GM12878 (cell line): ENCODE measurements around the gene DISP2. TPM values are rescaled to one million over a fixed set of nuclear protein-coding genes. Genes with fewer than 3 reads are reported as not detected.
A peak's percentile ranks its signal among the peaks of the same experiment; 100 is the strongest.

ENCODE experiments used
- CBFB ChIP-seq: IDR thresholded peaks from 2 replicates; pipeline ENCODE4 v1.6.1; 2016; ENCODE audit warnings: antibody characterized with exemption, low read depth
- CEBPZ ChIP-seq: fragments of 150-350 bp; IDR thresholded peaks from 2 replicates; pipeline ENCODE4 v1.6.1; 2016; ENCODE audit warnings: low read depth, low read length
- CHD1 ChIP-seq: IDR thresholded peaks from 2 replicates; pipeline ENCODE4 v1.6.1; 2012; ENCODE audit warnings: low read depth, low read length, improper control_type of control experiment
- CHD4 ChIP-seq: fragments of 200-600 bp; sonication (generic); IDR thresholded peaks from 2 replicates; pipeline ENCODE4 v1.6.1; 2016; ENCODE audit warnings: mild to moderate bottlenecking
- ELK1 ChIP-seq: IDR thresholded peaks from 2 replicates; pipeline ENCODE4 v1.6.1; 2012; ENCODE audit warnings: low read depth, low read length, improper control_type of control experiment
- ESRRA ChIP-seq: IDR thresholded peaks from 2 replicates; pipeline ENCODE4 v1.6.1; 2012; ENCODE audit warnings: mild to moderate bottlenecking, low read length, improper control_type of control experiment
- JUNB ChIP-seq: IDR thresholded peaks from 2 replicates; pipeline ENCODE4 v1.6.1; 2016; ENCODE audit warnings: antibody characterized with exemption, mild to moderate bottlenecking
- MAX ChIP-seq: IDR thresholded peaks from 2 replicates; pipeline ENCODE4 v1.6.1; 2012; ENCODE audit warnings: low read depth, low read length, improper control_type of control experiment
- MEF2A ChIP-seq: IDR thresholded peaks from 2 replicates; pipeline ENCODE4 v1.6.1; 2011; ENCODE audit warnings: low read depth, mild to moderate bottlenecking, low read length, moderate library complexity; ENCODE audit not compliant: insufficient read depth
- MEF2B ChIP-seq: fragments of 450-650 bp; IDR thresholded peaks from 2 replicates; pipeline ENCODE4 v1.6.1; 2018; ENCODE audit warnings: mild to moderate bottlenecking, moderate library complexity; ENCODE audit not compliant: partially characterized antibody, poor library complexity, severe bottlenecking
- MYC ChIP-seq: IDR thresholded peaks from 2 replicates; pipeline ENCODE4 v1.6.1; 2011; ENCODE audit warnings: mild to moderate bottlenecking, low read length, moderate library complexity, inconsistent platforms; ENCODE audit not compliant: insufficient read depth, insufficient replicate concordance, insufficient read length, severe bottlenecking
- NFXL1 ChIP-seq: fragments of 450-650 bp; IDR thresholded peaks from 2 replicates; pipeline ENCODE4 v1.6.1; 2017; ENCODE audit warnings: antibody characterized with exemption, mild to moderate bottlenecking, borderline replicate concordance
- NR2C1 ChIP-seq: fragments of 450-650 bp; IDR thresholded peaks from 2 replicates; pipeline ENCODE4 v1.6.1; 2017; ENCODE audit warnings: antibody characterized with exemption, mild to moderate bottlenecking, moderate library complexity
- PAX5 ChIP-seq: IDR thresholded peaks from 2 replicates; pipeline ENCODE4 v1.6.1; 2011; ENCODE audit warnings: low read depth, low read length, borderline replicate concordance
- PML ChIP-seq: IDR thresholded peaks from 2 replicates; pipeline ENCODE4 v1.6.1; 2012; ENCODE audit warnings: low read length, inconsistent platforms
- POLR2AphosphoS5 ChIP-seq: IDR thresholded peaks from 2 replicates; pipeline ENCODE4 v1.6.1; 2011; ENCODE audit warnings: mild to moderate bottlenecking, low read length, inconsistent platforms
- RB1 ChIP-seq: fragments of 450-650 bp; formaldehyde crosslinking; IDR thresholded peaks from 2 replicates; pipeline ENCODE4 v1.6.1; 2017; ENCODE audit warnings: mild to moderate bottlenecking, borderline replicate concordance
- SIN3A ChIP-seq: IDR thresholded peaks from 2 replicates; pipeline ENCODE4 v1.6.1; 2012; ENCODE audit warnings: low read depth, low read length, improper control_type of control experiment
- SKIL ChIP-seq: fragments of 450-650 bp; IDR thresholded peaks from 2 replicates; pipeline ENCODE4 v1.6.1; 2017; ENCODE audit warnings: mild to moderate bottlenecking, low read depth, inconsistent platforms; ENCODE audit not compliant: poor library complexity, severe bottlenecking
- SUPT20H ChIP-seq: IDR thresholded peaks from 2 replicates; pipeline ENCODE4 v1.6.1; 2011; ENCODE audit warnings: low read depth, mild to moderate bottlenecking, low read length, moderate library complexity, borderline replicate concordance; ENCODE audit not compliant: control insufficient read depth
- TCF3 ChIP-seq: IDR thresholded peaks from 2 replicates; pipeline ENCODE4 v1.6.1; 2012; ENCODE audit warnings: low read depth, mild to moderate bottlenecking, low read length, borderline replicate concordance; ENCODE audit not compliant: insufficient read depth
- YY1 ChIP-seq: IDR thresholded peaks from 2 replicates; pipeline ENCODE4 v1.6.1; 2011; ENCODE audit warnings: low read depth, mild to moderate bottlenecking, low read length
- ZNF384 ChIP-seq: IDR thresholded peaks from 2 replicates; pipeline ENCODE4 v1.6.1; 2012; ENCODE audit warnings: low read depth, mild to moderate bottlenecking, low read length, improper control_type of control experiment, borderline replicate concordance
- ZZZ3 ChIP-seq: IDR thresholded peaks from 2 replicates; pipeline ENCODE4 v1.6.1; 2011; ENCODE audit warnings: low read depth; ENCODE audit not compliant: control insufficient read depth, insufficient read length
- polyA plus RNA-seq, 11 experiments: library from polyadenylated mRNA; depleted of rRNA in 4 of 11; unstranded in 6 of 11; stranded (reverse) in 5 of 11; fragments of >200 nt; fragmentation: Nextera tagmentation in 4 of 11; fragmentation: Illumina TruSeq in 1 of 11; extraction: Ambion mirVana in 4 of 11; extraction: Trizol in 1 of 11; gene quantifications; 1 replicate in 1 of 11; 2 replicates in 10 of 11; pipeline versions ENCODE4 v1.2.1 to v1.2.3, GENCODE V29; 2011 to 2016; ENCODE audit warnings: inconsistent platforms in 2 of 11, missing spikeins in 2 of 11, low read depth in 1 of 11
- total RNA-seq, 4 experiments: library from RNA; depleted of rRNA in 3 of 4; stranded (reverse); fragments of >200 nt in 3 of 4; fragmentation: Illumina TruSeq in 1 of 4; extraction: Trizol in 1 of 4; gene quantifications; 2 replicates each; pipeline versions ENCODE4 v1.2.1 to v1.2.3, GENCODE V29; 2013 to 2021

DISP2 gene
- total and polyA plus RNA-seq, 10 of the 15 experiments (the other 5 are each of a cell fraction or from before 2014, with no cell fraction given): under 0.01 to 0.20 (median 0.12) TPM; not detected in 7

- TF ChIP-seq POLR2AphosphoS5 (no peak), NR2C1 (no peak), SUPT20H (no peak), CHD4 (no peak), RB1 (peak; percentile 82), CEBPZ (no peak), MAX (peak; percentile 70; the same call in 1 of the 2 replicates), MEF2B (no peak), CHD1 (no peak), ZZZ3 (no peak), NFXL1 (no peak), PAX5 (no peak), ESRRA (no peak), TCF3 (0 out of 2 replicates have a peak, but pooled peaks have one; percentile 26), SIN3A (no peak), ZNF384 (no peak), MYC (no peak), SKIL (no peak), ELK1 (0 out of 2 replicates have a peak, but pooled peaks have one; percentile 28), YY1 (peak; percentile 63), JUNB (no peak), CBFB (no peak), MEF2A (no peak), PML (no peak)
Measured at GRCh38 chr15:40367686-40368611, 9.9 kb downstream of the DISP2 start (continued).
